Measurements from ENCODE around the gene RFC4.

DNA sequence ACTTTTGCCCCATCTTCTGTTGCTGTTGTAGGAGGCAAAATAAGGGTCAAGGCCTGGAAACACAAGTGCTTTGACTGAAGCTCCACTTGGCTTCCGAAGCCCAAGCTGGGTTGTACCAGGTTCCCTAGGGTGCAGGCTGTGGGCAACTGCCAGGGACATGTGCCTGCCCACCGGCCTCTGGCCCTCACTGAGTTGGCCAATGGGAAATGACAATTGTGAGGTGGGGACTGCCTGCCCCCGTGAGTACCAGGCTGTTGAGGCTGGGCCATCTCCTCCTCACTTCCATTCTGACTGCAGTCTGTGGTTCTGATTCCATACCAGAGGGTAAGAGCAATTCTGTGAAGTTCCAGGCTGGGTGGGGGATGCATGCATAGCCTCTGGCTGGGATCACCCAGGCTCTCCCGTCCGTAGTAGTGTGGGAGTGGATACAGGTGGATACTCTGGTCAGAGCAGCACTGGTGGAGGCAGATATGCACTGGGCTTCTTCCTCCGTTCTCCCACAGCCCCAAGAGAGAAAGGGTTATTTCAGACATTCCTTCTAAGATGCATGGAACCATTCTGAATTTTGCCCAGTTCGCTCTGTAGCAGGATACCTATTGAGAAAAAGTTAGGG, 36.2 kb upstream of the RFC4 start, which contains the start of gene ADIPOQ:
- TF ChIP-seq POLR2AphosphoS5 (IDR thresholded peaks at IDR 0.05) (no peak), CTCF (IDR thresholded peaks at IDR 0.05) (no peak), EP300 (IDR thresholded peaks at IDR 0.05) (no peak), POLR2A (IDR thresholded peaks at IDR 0.05) (no peak)
